HepG2 (cell line): ENCODE data around the gene GSK3A. TPM values are rescaled to one million over a fixed set of nuclear protein-coding genes. Genes with fewer than 3 reads are reported as not detected.

Source experiments
- ATF7 ChIP-seq, 2 experiments: fragments of 450-650 bp in 1 of 2; sonication (generic) in 1 of 2; formaldehyde crosslinking in 1 of 2; IDR thresholded peaks; 2 replicates each; pipeline versions ENCODE4 v1.4.0 to v1.6.1; 2016 to 2020; ENCODE audit warnings: antibody characterized with exemption in 1 of 2, mild to moderate bottlenecking in 1 of 2, missing genetic modification reagents in 1 of 2
- HIC2 ChIP-seq: sonication (generic); formaldehyde crosslinking; IDR thresholded peaks from 2 replicates; pipeline ENCODE4 v1.9.0; 2022; ENCODE audit warnings: low read depth, missing genetic modification reagents
- NCOA1 ChIP-seq: sonication (generic); formaldehyde crosslinking; IDR thresholded peaks from 2 replicates; pipeline ENCODE4 v1.9.0; 2021; ENCODE audit warnings: missing genetic modification reagents
- POLR2G ChIP-seq: fragments of 200-400 bp; formaldehyde crosslinking; IDR thresholded peaks from 2 replicates; pipeline ENCODE4 v1.6.1; 2018; ENCODE audit warnings: mild to moderate bottlenecking, low read depth, low read length, moderate library complexity
- SNAPC4 ChIP-seq: sonication (generic); formaldehyde crosslinking; IDR thresholded peaks from 2 replicates; pipeline ENCODE4 v1.4.0; 2020; ENCODE audit warnings: mild to moderate bottlenecking, missing genetic modification reagents
- ZBTB14 ChIP-seq: sonication (generic); formaldehyde crosslinking; IDR thresholded peaks from 2 replicates; pipeline ENCODE4 v1.4.0; 2020; ENCODE audit warnings: missing genetic modification reagents
- polyA plus RNA-seq, 8 experiments: library from polyadenylated mRNA; depleted of rRNA in 3 of 8; stranded (reverse) in 7 of 8; unstranded in 1 of 8; fragments of >200 nt; fragmentation: Illumina TruSeq in 4 of 8; extraction: Trizol in 4 of 8; gene quantifications; 2 replicates each; pipeline versions ENCODE4 v1.2.1 to v1.2.3, GENCODE V29; 2011 to 2016; ENCODE audit warnings: low read depth in 4 of 8, missing spikeins in 1 of 8, mixed read lengths in 1 of 8; ENCODE audit not compliant: insufficient read depth in 1 of 8
- total RNA-seq, 5 experiments: library from RNA; depleted of rRNA; stranded (reverse); fragments of >200 nt; fragmentation: Illumina TruSeq; extraction: Trizol; gene quantifications; 2 replicates each; pipeline ENCODE4 v1.2.3, GENCODE V29; 2016; ENCODE audit warnings: low read depth in 1 of 5
- TF ChIP-seq, protein P1 (sequence below): sonication (generic); formaldehyde crosslinking; IDR thresholded peaks from 2 replicates; pipeline ENCODE4 v1.8.0; 2022; ENCODE audit warnings: low read depth, missing genetic modification reagents
- TF ChIP-seq, protein P2 (sequence below): sonication (generic); formaldehyde crosslinking; IDR thresholded peaks from 2 replicates; pipeline ENCODE4 v1.5.0; 2020; ENCODE audit warnings: mild to moderate bottlenecking, missing genetic modification reagents, borderline replicate concordance

Gene GSK3A
- total and polyA plus RNA-seq, 2 of the 13 experiments (the other 11 are each of a cell fraction or from before 2014, with no cell fraction given): 16.9 to 52.5 TPM

- TF ChIP-seq NCOA1 (CRISPR knock-in tag): 0 out of 2 replicates have a peak, but pooled peaks have one; percentile 12
- peak; percentile 94; the same call in 1 of the 2 replicates for TF ChIP-seq HIC2
- no peak for TF ChIP-seq ATF7 (IDR thresholded peaks at IDR 0.05)
- TF ChIP-seq ATF7 (CRISPR knock-in tag; IDR thresholded peaks at IDR 0.05): 0 out of 2 replicates have a peak, but pooled peaks have one; percentile 53
- TF ChIP-seq, protein P1, sequence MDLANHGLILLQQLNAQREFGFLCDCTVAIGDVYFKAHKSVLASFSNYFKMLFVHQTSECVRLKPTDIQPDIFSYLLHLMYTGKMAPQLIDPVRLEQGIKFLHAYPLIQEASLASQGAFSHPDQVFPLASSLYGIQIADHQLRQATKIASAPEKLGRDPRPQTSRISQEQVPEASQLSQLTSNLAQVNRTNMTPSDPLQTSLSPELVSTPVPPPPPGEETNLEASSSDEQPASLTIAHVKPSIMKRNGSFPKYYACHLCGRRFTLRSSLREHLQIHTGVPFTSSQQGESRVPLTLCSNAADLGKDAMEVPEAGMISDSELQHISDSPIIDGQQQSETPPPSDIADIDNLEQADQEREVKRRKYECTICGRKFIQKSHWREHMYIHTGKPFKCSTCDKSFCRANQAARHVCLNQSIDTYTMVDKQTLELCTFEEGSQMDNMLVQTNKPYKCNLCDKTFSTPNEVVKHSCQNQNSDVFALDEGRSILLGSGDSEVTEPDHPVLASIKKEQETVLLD: 0 out of 2 replicates have a peak, but pooled peaks have one; percentile 38
- TF ChIP-seq ZBTB14 (CRISPR knock-in tag): peak; percentile 38; the same call in 1 of the 2 replicates
- peak; percentile 76 for TF ChIP-seq POLR2G
- TF ChIP-seq, protein P2, sequence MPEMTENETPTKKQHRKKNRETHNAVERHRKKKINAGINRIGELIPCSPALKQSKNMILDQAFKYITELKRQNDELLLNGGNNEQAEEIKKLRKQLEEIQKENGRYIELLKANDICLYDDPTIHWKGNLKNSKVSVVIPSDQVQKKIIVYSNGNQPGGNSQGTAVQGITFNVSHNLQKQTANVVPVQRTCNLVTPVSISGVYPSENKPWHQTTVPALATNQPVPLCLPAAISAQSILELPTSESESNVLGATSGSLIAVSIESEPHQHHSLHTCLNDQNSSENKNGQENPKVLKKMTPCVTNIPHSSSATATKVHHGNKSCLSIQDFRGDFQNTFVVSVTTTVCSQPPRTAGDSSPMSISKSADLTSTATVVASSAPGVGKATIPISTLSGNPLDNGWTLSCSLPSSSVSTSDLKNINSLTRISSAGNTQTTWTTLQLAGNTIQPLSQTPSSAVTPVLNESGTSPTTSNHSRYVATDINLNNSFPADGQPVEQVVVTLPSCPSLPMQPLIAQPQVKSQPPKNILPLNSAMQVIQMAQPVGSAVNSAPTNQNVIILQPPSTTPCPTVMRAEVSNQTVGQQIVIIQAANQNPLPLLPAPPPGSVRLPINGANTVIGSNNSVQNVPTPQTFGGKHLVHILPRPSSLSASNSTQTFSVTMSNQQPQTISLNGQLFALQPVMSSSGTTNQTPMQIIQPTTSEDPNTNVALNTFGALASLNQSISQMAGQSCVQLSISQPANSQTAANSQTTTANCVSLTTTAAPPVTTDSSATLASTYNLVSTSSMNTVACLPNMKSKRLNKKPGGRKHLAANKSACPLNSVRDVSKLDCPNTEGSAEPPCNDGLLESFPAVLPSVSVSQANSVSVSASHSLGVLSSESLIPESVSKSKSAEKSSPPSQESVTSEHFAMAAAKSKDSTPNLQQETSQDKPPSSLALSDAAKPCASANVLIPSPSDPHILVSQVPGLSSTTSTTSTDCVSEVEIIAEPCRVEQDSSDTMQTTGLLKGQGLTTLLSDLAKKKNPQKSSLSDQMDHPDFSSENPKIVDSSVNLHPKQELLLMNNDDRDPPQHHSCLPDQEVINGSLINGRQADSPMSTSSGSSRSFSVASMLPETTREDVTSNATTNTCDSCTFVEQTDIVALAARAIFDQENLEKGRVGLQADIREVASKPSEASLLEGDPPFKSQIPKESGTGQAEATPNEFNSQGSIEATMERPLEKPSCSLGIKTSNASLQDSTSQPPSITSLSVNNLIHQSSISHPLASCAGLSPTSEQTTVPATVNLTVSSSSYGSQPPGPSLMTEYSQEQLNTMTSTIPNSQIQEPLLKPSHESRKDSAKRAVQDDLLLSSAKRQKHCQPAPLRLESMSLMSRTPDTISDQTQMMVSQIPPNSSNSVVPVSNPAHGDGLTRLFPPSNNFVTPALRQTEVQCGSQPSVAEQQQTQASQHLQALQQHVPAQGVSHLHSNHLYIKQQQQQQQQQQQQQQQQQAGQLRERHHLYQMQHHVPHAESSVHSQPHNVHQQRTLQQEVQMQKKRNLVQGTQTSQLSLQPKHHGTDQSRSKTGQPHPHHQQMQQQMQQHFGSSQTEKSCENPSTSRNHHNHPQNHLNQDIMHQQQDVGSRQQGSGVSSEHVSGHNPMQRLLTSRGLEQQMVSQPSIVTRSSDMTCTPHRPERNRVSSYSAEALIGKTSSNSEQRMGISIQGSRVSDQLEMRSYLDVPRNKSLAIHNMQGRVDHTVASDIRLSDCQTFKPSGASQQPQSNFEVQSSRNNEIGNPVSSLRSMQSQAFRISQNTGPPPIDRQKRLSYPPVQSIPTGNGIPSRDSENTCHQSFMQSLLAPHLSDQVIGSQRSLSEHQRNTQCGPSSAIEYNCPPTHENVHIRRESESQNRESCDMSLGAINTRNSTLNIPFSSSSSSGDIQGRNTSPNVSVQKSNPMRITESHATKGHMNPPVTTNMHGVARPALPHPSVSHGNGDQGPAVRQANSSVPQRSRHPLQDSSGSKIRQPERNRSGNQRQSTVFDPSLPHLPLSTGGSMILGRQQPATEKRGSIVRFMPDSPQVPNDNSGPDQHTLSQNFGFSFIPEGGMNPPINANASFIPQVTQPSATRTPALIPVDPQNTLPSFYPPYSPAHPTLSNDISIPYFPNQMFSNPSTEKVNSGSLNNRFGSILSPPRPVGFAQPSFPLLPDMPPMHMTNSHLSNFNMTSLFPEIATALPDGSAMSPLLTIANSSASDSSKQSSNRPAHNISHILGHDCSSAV: no peak
- 0 out of 2 replicates have a peak, but pooled peaks have one; percentile 36 for TF ChIP-seq SNAPC4 (CRISPR knock-in tag)
Measured at GRCh38 chr19:42281146-42281826, 38.9 kb upstream of the GSK3A start (continued).
